Mucosa of descending colon (tissue), 3 donors: ENCODE measurements around the gene TBX1. TPM values are rescaled to one million over a fixed set of nuclear protein-coding genes. Genes with fewer than 3 reads are reported as not detected.

Experiments used
- ATAC-seq: fragments of 200-7000 bp; cut with Tn5 transposase; one replicate; pipeline ENCODE4 v1.9.1; 2020; ENCODE audit warnings: mild to moderate bottlenecking, moderate library complexity
- DNase-seq, 3 donors: peaks; one replicate each; pipeline ENCODE4 v3.0.0-alpha.2; 2020
- H3K36me3 ChIP-seq: fragments of 200-600 bp; one replicate; pipeline ENCODE4 v1.8.0; 2021; ENCODE audit warnings: low read depth, mild to moderate bottlenecking
- H3K4me1 ChIP-seq: fragments of 200-600 bp; one replicate; pipeline ENCODE4 v1.8.0; 2021; ENCODE audit warnings: low read depth, mild to moderate bottlenecking
- H3K4me3 ChIP-seq: fragments of 200-600 bp; one replicate; pipeline ENCODE4 v1.8.0; 2021; ENCODE audit warnings: mild to moderate bottlenecking
- H3K9me3 ChIP-seq: fragments of 200-600 bp; one replicate; pipeline ENCODE4 v1.8.0; 2021; ENCODE audit warnings: mild to moderate bottlenecking
- intact Hi-C, 2 donors: fragments of 100-400 bp; cut with DNase I in 1 of 2; cut with micrococcal nuclease in 1 of 2; formaldehyde crosslinking; loops; one replicate each; pipeline versions ENCODE4 v1.11.0 to v1.11.1; 2022; cut with DNase I, micrococcal nuclease
- total RNA-seq, 3 donors: library from RNA; stranded (reverse); fragmentation: NEBNext Ultra II Directional in 2 of 3; extraction: Animal tissue kit (Norgen Biotek cat#: 25700) in 2 of 3; gene quantifications; one replicate each; pipeline versions ENCODE4 v1.2.1 to v1.2.4, GENCODE V29; 2021 to 2023
- TF ChIP-seq, protein P1 (sequence below): fragments of 200-600 bp; IDR thresholded peaks from one replicate; pipeline ENCODE4 v1.8.0; 2022; ENCODE audit warnings: antibody characterized with exemption, mild to moderate bottlenecking
- donor health status: DM: no; HTN: no; CAD: no; lungs with moderate emphysema.
- donor health status: DM: no; HTN: no; CAD: no.
- donor health status: DM: no; HTN: yes; CAD: no.

TBX1 gene
- total RNA-seq, 3 donors from 2014 or later, result 0.90 to 4.1 (median 2.9) TPM

DNA sequence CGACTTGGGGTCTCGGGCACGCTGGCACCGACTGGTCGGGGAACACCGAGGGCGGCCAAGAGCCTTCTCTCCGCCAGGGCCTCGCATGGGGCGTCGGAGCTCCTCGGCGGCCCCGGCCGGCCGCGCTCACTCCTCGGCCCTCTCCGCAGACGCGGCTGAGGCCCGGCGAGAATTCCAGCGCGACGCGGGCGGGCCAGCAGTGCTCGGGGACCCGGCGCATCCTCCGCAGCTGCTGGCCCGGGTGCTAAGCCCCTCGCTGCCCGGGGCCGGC lies 5.6 kb downstream of the TBX1 start:
- Histone ChIP-seq H3K4me3 (no peak overlapping the region), H3K9me3 (no peaks in the 10 kb centered on the region), H3K4me1 (peaks cover 15% of the 10 kb centered on the region), H3K36me3 (no peaks in the 10 kb centered on the region)
- TF ChIP-seq, protein P1, sequence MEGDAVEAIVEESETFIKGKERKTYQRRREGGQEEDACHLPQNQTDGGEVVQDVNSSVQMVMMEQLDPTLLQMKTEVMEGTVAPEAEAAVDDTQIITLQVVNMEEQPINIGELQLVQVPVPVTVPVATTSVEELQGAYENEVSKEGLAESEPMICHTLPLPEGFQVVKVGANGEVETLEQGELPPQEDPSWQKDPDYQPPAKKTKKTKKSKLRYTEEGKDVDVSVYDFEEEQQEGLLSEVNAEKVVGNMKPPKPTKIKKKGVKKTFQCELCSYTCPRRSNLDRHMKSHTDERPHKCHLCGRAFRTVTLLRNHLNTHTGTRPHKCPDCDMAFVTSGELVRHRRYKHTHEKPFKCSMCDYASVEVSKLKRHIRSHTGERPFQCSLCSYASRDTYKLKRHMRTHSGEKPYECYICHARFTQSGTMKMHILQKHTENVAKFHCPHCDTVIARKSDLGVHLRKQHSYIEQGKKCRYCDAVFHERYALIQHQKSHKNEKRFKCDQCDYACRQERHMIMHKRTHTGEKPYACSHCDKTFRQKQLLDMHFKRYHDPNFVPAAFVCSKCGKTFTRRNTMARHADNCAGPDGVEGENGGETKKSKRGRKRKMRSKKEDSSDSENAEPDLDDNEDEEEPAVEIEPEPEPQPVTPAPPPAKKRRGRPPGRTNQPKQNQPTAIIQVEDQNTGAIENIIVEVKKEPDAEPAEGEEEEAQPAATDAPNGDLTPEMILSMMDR, result no peak
- no peak for DNase-seq
- intact Hi-C loops, result no loop called here
- no peak for ATAC-seq

DNA sequence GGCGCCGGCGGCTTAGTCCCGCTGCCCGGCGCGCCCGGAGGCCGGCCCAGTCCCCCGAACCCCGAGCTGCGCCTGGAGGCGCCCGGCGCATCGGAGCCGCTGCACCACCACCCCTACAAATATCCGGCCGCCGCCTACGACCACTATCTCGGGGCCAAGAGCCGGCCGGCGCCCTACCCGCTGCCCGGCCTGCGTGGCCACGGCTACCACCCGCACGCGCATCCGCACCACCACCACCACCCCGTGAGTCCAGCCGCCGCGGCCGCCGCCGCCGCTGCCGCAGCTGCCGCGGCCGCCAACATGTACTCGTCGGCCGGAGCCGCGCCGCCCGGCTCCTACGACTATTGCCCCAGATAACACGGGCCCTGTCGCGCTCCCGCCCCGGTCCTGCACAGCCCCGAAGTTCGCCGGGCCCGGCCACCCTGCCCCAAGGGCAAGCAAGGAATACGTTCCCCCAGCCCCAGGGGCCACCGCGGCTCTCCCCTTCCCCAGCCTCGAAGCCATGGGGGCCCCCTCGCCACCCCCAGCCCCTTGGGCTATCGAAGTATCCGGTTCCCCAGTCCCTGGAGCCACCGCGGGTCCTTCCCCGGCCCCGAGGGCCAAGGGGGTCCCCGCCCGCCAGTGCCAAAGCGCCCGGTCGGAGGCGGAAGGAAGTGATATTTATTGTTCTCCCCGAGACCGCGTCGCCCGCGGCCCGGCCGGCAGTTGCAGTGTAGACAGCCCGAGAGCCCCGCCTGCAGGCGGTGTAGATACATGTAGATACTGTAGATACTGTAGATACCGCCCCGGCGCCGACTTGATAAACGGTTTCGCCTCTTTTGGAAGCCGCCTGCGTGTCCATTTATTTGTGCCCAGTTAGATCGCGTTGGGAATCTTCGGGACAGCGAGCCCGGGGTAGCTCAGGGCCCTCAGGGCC lies 6.2 kb downstream of the TBX1 start:
- Histone ChIP-seq H3K9me3 (no peaks in the 10 kb centered on the region), H3K4me1 (peaks cover 15% of the 10 kb centered on the region), H3K36me3 (no peaks in the 10 kb centered on the region), H3K4me3 (no peak overlapping the region)
- TF ChIP-seq, protein P1, result no peak
- peak; percentile 68 to 70 (median 69) for DNase-seq
- ATAC-seq, result peak; percentile 77
- intact Hi-C loops, result no loop called here

DNA sequence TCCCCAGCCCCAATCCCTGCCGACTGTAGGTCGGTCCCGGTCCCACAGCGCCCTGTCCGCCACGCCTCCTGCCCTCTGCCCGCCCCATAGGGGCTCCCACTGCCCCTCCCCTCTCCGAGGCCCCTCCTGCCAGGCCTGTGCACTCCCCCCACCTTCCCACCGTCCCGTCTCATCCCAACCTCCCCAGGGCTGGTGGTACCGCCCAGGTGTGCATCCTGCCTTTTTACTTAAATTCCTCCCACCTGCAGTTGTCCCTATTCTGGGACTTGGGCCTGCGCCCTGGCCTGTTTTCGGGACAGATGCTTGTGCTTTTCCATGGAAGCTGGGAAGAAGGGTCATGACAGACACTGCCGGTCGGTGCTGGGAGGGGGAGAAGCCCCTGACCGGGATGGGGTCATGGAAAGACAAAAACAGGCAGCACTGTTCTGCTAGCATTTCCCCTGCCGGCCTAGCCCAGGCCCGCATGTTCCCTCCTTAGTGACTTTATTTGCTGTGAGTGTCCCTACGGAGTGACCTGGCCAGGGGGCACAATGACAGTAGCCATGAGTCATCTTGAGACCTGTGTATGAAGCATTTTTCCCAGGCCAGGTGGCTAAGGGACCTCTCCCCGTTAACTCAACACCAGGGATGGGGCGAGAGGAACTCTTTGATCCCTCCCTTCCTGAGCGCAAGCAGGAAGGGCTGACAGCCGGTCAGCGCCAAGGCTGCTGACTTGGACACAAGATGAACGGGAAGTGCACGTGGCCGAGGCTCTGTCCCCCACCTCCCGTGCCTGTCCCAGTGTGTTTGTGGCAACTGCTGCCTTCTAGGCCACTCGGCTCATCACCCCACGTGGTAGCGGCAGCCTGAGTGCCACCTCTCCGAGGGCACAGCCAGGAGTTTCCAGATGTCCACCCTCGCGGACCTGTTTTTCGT lies 7.1 kb downstream of the TBX1 start:
- DNase-seq (peak in 1 of 3 donors; percentile 12), ATAC-seq (peak; percentile 5)
- Histone ChIP-seq H3K4me1 (peaks cover 15% of the 10 kb centered on the region), H3K36me3 (no peaks in the 10 kb centered on the region), H3K9me3 (no peaks in the 10 kb centered on the region), H3K4me3 (no peak overlapping the region)
- intact Hi-C loops, result no loop called here
- TF ChIP-seq, protein P1, result no peak

DNA sequence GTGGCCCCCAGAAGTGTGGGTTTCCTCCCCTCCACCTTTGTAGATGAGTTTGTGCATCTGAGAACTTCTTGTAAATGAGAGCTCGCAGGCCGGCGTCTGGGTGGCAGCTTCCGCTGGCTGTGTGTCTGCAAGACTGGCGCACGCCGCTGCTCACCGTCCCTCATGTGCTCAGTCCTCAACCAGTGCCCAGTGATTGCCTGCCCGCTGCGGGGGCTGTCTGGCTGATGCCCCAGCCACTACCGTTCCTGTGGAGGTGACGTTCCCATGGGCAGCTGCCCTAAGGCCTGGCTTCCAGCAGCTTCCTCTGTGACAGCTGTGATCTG lies 8.8 kb downstream of the TBX1 start:
- no peaks in the 10 kb centered on the region for H3K9me3 ChIP-seq
- TF ChIP-seq, protein P1, result no peak
- intact Hi-C loops, result no loop called here
- peaks cover 15% of the 10 kb centered on the region for H3K4me1 ChIP-seq
- H3K4me3 ChIP-seq, result no peak overlapping the region
- ATAC-seq (no peak), DNase-seq (peak in 1 of 3 donors; percentile 14)
- no peaks in the 10 kb centered on the region for H3K36me3 ChIP-seq

DNA sequence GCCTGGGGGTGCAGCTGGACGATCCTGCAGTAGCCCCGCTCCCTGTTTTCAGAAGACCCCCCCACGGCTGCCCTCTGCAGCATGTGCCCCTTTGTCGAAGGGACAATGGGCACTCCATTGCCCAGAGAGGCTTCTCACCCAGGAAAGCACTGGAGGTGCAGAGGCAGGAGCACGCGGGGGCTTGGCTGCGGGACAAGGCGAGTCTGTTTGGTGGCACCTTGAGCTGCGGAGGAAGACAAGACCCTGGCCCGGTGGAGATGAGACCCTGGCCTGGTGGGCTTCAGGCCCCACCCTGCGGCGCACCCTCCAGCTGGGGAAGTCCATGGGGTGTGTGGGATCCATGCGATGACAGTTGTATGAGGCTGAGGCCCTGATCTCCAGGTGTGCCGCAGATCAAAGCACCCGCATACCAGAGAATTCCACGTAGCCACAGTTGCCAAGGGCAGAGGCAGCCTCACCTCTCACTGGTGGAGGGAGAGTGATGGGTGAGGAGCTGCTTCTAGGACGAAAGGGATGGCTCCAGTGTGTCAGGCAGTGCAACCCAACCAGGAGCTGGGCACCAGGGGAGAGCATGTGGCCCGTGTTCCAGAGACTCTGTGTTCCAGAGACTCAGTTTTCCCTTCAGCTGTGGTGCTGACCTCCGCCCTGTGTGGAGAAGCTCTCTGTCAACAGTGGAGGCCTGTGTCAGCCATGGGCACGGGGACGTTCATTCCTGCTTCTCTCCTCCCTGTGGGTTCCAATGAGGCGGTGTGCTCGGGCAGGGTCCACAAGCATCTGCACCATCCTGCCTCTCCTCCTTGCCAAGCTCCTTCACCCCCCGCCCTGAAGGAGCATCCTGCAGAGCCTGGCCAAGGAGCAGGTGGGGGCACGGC lies 10.0 kb downstream of the TBX1 start:
- no peak overlapping the region for H3K4me3 ChIP-seq
- no peak for ATAC-seq
- DNase-seq, result peak in 2 of 3 donors; percentile 15 to 29
- no peaks in the 10 kb centered on the region for H3K36me3 ChIP-seq
- H3K9me3 ChIP-seq, result no peaks in the 10 kb centered on the region
- H3K4me1 ChIP-seq, result peaks cover 11% of the 10 kb centered on the region
- TF ChIP-seq, protein P1, result no peak
- intact Hi-C loops, result no loop called here
